HG03378 (cell line): ENCODE results near the gene PDE4D.

Experiments used
- ATAC-seq: cut with Tn5 transposase; IDR thresholded peaks from one replicate; pipeline ENCODE4 v1.9.1; 2021; ENCODE audit warnings: mild to moderate bottlenecking, moderate library complexity; ENCODE audit not compliant: unreplicated experiment

PDE4D gene

GRCh38 chr5:59560553-59560952 is 333.0 kb downstream of the PDE4D start:
- no peak for ATAC-seq

- ATAC-seq = no peak
Observed at GRCh38 chr5:59559847-59560246, 333.7 kb downstream of the PDE4D start.

- no peak for ATAC-seq
Observed at GRCh38 chr5:59559323-59559722, 334.2 kb downstream of the PDE4D start.

- no peak for ATAC-seq
Observed at GRCh38 chr5:59558501-59558900, 335.0 kb downstream of the PDE4D start.

- no peak for ATAC-seq
Observed at GRCh38 chr5:59557572-59557971, 336.0 kb downstream of the PDE4D start.

GRCh38 chr5:59555596-59555995 is 337.9 kb downstream of the PDE4D start:
- no peak for ATAC-seq

GRCh38 chr5:59554501-59554900 is 339.0 kb downstream of the PDE4D start:
- ATAC-seq = no peak

- ATAC-seq = peak; percentile 61
Observed at GRCh38 chr5:59553992-59554391, 339.5 kb downstream of the PDE4D start.

GRCh38 chr5:59548807-59549357 is 344.6 kb downstream of the PDE4D start:
- ATAC-seq = no peak

- no peak for ATAC-seq
Observed at GRCh38 chr5:59547731-59548130, 345.8 kb downstream of the PDE4D start.

GRCh38 chr5:59544573-59544972 is 349.0 kb downstream of the PDE4D start:
- no peak for ATAC-seq

- ATAC-seq = no peak
Observed at GRCh38 chr5:59543821-59544442, 349.6 kb downstream of the PDE4D start.

GRCh38 chr5:59542851-59543820 is 350.4 kb downstream of the PDE4D start:
- no peak for ATAC-seq

GRCh38 chr5:59542306-59542705 is 351.2 kb downstream of the PDE4D start:
- no peak for ATAC-seq

- ATAC-seq = no peak
Observed at GRCh38 chr5:59540366-59540765, 353.2 kb downstream of the PDE4D start.

- ATAC-seq = no peak
Observed at GRCh38 chr5:59538750-59539121, 354.8 kb downstream of the PDE4D start.

GRCh38 chr5:59537961-59538749 is 355.4 kb downstream of the PDE4D start:
- no peak for ATAC-seq

GRCh38 chr5:59536875-59537274 is 356.7 kb downstream of the PDE4D start:
- no peak for ATAC-seq

GRCh38 chr5:59535561-59535960 is 358.0 kb downstream of the PDE4D start:
- ATAC-seq = no peak

- no peak for ATAC-seq
Observed at GRCh38 chr5:59533730-59534108, 359.8 kb downstream of the PDE4D start.
